H9 (cell line): Measurements from ENCODE around the gene MIER1. TPM values are rescaled to one million over a fixed set of nuclear protein-coding genes. Genes with fewer than 3 reads are reported as not detected.

Experiments
- DNase-seq: peaks from one replicate; pipeline ENCODE4 v3.0.0-alpha.2; 2017
- H2AFZ ChIP-seq: one replicate; pipeline ENCODE4 v1.6.1; 2013; ENCODE audit warnings: mild to moderate bottlenecking, low read length, control low read depth, moderate library complexity
- H2AK5ac ChIP-seq: 2 replicates; pipeline ENCODE4 v1.6.1; 2013; ENCODE audit warnings: low read length, control low read depth, mixed read lengths; ENCODE audit not compliant: insufficient read length
- H2BK120ac ChIP-seq: one replicate; pipeline ENCODE4 v1.6.1; 2013; ENCODE audit warnings: low read depth, mild to moderate bottlenecking, low read length, control low read depth, inconsistent platforms; ENCODE audit not compliant: poor library complexity, severe bottlenecking
- H2BK12ac ChIP-seq: 2 replicates; pipeline ENCODE4 v1.6.1; 2013; ENCODE audit warnings: low read length, control low read depth, mixed read lengths, low read depth; ENCODE audit not compliant: insufficient read length
- H2BK15ac ChIP-seq: 2 replicates; pipeline ENCODE4 v1.6.1; 2013; ENCODE audit warnings: low read depth, low read length, control low read depth
- H2BK20ac ChIP-seq: one replicate; pipeline ENCODE4 v1.6.1; 2013; ENCODE audit warnings: low read depth, mild to moderate bottlenecking, low read length, control low read depth, inconsistent platforms; ENCODE audit not compliant: poor library complexity, severe bottlenecking
- H2BK5ac ChIP-seq: 2 replicates; pipeline ENCODE4 v1.6.1; 2013; ENCODE audit warnings: low read length, control low read depth, mixed read lengths; ENCODE audit not compliant: insufficient read length
- H3K14ac ChIP-seq: 2 replicates; pipeline ENCODE4 v1.6.1; 2013; ENCODE audit warnings: low read length, control low read depth; ENCODE audit not compliant: insufficient read depth
- H3K18ac ChIP-seq: 2 replicates; pipeline ENCODE4 v1.6.1; 2013; ENCODE audit warnings: low read depth, mild to moderate bottlenecking, mixed read lengths, low read length, control low read depth; ENCODE audit not compliant: insufficient read length
- H3K23ac ChIP-seq: 2 replicates; pipeline ENCODE4 v1.6.1; 2013; ENCODE audit warnings: low read length, control low read depth, mixed read lengths, low read depth; ENCODE audit not compliant: insufficient read length
- H3K23me2 ChIP-seq: 2 replicates; pipeline ENCODE4 v1.6.1; 2013; ENCODE audit warnings: low read depth, mild to moderate bottlenecking, mixed read lengths, low read length, control low read depth; ENCODE audit not compliant: insufficient read length, poor library complexity, severe bottlenecking
- H3K27ac ChIP-seq: 2 replicates; pipeline ENCODE4 v1.5.1; 2013; ENCODE audit warnings: low read length, control low read depth, mixed read lengths, low read depth; ENCODE audit not compliant: insufficient read length
- H3K27me3 ChIP-seq: 2 replicates; pipeline ENCODE4 v1.6.1; 2013; ENCODE audit warnings: low read length, control low read depth, inconsistent platforms; ENCODE audit not compliant: insufficient read depth
- H3K4ac ChIP-seq: 2 replicates; pipeline ENCODE4 v1.6.1; 2013; ENCODE audit warnings: low read depth, mild to moderate bottlenecking, control low read depth, inconsistent platforms, low read length, moderate library complexity
- H3K4me1 ChIP-seq: 2 replicates; pipeline ENCODE4 v1.6.1; 2013; ENCODE audit warnings: low read length, control low read depth, inconsistent platforms; ENCODE audit not compliant: insufficient read depth
- H3K4me2 ChIP-seq: 2 replicates; pipeline ENCODE4 v1.6.1; 2013; ENCODE audit warnings: low read length, control low read depth, mixed read lengths; ENCODE audit not compliant: insufficient read length, insufficient read depth
- H3K56ac ChIP-seq: 2 replicates; pipeline ENCODE4 v1.6.1; 2013; ENCODE audit warnings: low read depth, mild to moderate bottlenecking, mixed read lengths, low read length, control low read depth; ENCODE audit not compliant: insufficient read length
- H3K79me1 ChIP-seq: 2 replicates; pipeline ENCODE4 v1.6.1; 2013; ENCODE audit warnings: low read depth, mild to moderate bottlenecking, moderate library complexity, low read length, control low read depth, inconsistent platforms; ENCODE audit not compliant: insufficient read depth, poor library complexity, severe bottlenecking
- H3K79me2 ChIP-seq: 2 replicates; pipeline ENCODE4 v1.6.1; 2013; ENCODE audit warnings: low read length, control low read depth, inconsistent platforms; ENCODE audit not compliant: insufficient read depth
- H3K9ac ChIP-seq: 2 replicates; pipeline ENCODE4 v1.6.1; 2013; ENCODE audit warnings: low read length, control low read depth, mixed read lengths; ENCODE audit not compliant: insufficient read length; ENCODE audit errors: extremely low read depth
- H3K9me3 ChIP-seq: one replicate; pipeline ENCODE4 v1.6.1; 2013; ENCODE audit warnings: low read depth, low read length, inconsistent platforms; ENCODE audit not compliant: control insufficient read depth
- H3T11ph ChIP-seq: one replicate; pipeline ENCODE4 v1.6.1; 2013; ENCODE audit warnings: mild to moderate bottlenecking, low read length, control low read depth, inconsistent platforms
- H4K20me1 ChIP-seq: one replicate; pipeline ENCODE4 v1.6.1; 2013; ENCODE audit not compliant: control insufficient read depth, insufficient read length, insufficient read depth
- H4K5ac ChIP-seq: 2 replicates; pipeline ENCODE4 v1.6.1; 2013; ENCODE audit warnings: low read depth, mild to moderate bottlenecking, mixed read lengths, low read length, control low read depth; ENCODE audit not compliant: insufficient read length
- H4K8ac ChIP-seq: replicated peaks from 2 replicates; pipeline ENCODE4 v1.6.1; 2013; ENCODE audit warnings: low read length, control low read depth, mixed read lengths, low read depth; ENCODE audit not compliant: insufficient read length
- H4K91ac ChIP-seq: 2 replicates; pipeline ENCODE4 v1.6.1; 2013; ENCODE audit warnings: low read depth, mild to moderate bottlenecking, moderate library complexity, mixed read lengths, low read length, control low read depth; ENCODE audit not compliant: insufficient read length
- H3K27ac Mint-ChIP-seq, 3 experiments: 2 replicates in 2 of 3; 3 replicates in 1 of 3; pipeline ENCODE4 v1.8.0; 2020 to 2021; ENCODE audit warnings: mixed read lengths in 3 of 3, mild to moderate bottlenecking in 1 of 3, moderate library complexity in 1 of 3
- H3K27me3 Mint-ChIP-seq: 2 replicates; pipeline ENCODE4 v1.8.0; 2021; ENCODE audit warnings: low read depth, mild to moderate bottlenecking, moderate library complexity, mixed read lengths
- H3K36me3 Mint-ChIP-seq, 3 experiments: 2 replicates in 2 of 3; 3 replicates in 1 of 3; pipeline ENCODE4 v1.8.0; 2020 to 2021; ENCODE audit warnings: low read depth in 3 of 3, mixed read lengths in 3 of 3; ENCODE audit not compliant: insufficient read depth in 1 of 3
- H3K4me1 Mint-ChIP-seq, 2 experiments: 2 replicates each; pipeline ENCODE4 v1.8.0; 2020; ENCODE audit warnings: mixed read lengths in 2 of 2
- H3K4me3 Mint-ChIP-seq, 2 experiments: 2 replicates in 1 of 2; 3 replicates in 1 of 2; pipeline ENCODE4 v1.8.0; 2020 to 2021; ENCODE audit warnings: mild to moderate bottlenecking in 2 of 2, mixed read lengths in 2 of 2, moderate library complexity in 1 of 2
- H3K9me3 Mint-ChIP-seq, 2 experiments: 2 replicates in 1 of 2; 3 replicates in 1 of 2; pipeline ENCODE4 v1.8.0; 2020; ENCODE audit warnings: mild to moderate bottlenecking in 2 of 2, mixed read lengths in 2 of 2, moderate library complexity in 1 of 2
- WGBS: extraction: QIAGEN DNeasy Blood & Tissue Kit; methylation state at CpG from one replicate; pipeline ENCODE4 v1.1.7; 2013; ENCODE audit warnings: missing lambda C conversion rate, low lambda C conversion rate, mixed read lengths; ENCODE audit not compliant: insufficient read length; ENCODE audit errors: extremely low coverage; 5-methylcytosine and 5-hydroxymethylcytosine counted together
- total RNA-seq: library from RNA; stranded (reverse); gene quantifications from 2 replicates; pipeline ENCODE4 v1.2.1, GENCODE V29; 2021
- TF ChIP-seq, protein P1 (sequence below): fragments of 200-600 bp; sonication (generic); conservative IDR thresholded peaks from 3 replicates; pipeline ENCODE4 v1.8.0; 2021; ENCODE audit warnings: antibody characterized with exemption, mild to moderate bottlenecking

MIER1 gene
- total RNA-seq, 1 experiment from 2014 or later: 28.5 TPM

- Histone ChIP-seq H3K4me1 (no peaks in the 10 kb centered on the region), H3K4me2 (no peak overlapping the region), H4K20me1 (no peaks in the 10 kb centered on the region), H3K56ac (no peak overlapping the region), H2BK12ac (no peak overlapping the region), H3K23me2 (no peaks in the 10 kb centered on the region), H3K79me1 (no peaks in the 10 kb centered on the region), H2AFZ (no peak overlapping the region), H2BK15ac (no peak overlapping the region), H2AK5ac (no peak overlapping the region), H3K27me3 (no peaks in the 10 kb centered on the region), H4K8ac (no peak overlapping the region), H3K9me3 (no peaks in the 10 kb centered on the region), H2BK20ac (no peak overlapping the region), H4K5ac (no peak overlapping the region), H2BK5ac (no peak overlapping the region), H2BK120ac (no peak overlapping the region), H3T11ph (no peak overlapping the region), H3K79me2 (no peaks in the 10 kb centered on the region), H3K23ac (no peak overlapping the region), H3K14ac (no peak overlapping the region), H3K4ac (no peak overlapping the region), H3K9ac (no peak overlapping the region), H3K18ac (no peak overlapping the region), H4K91ac (no peak overlapping the region), H3K27ac (no peak overlapping the region)
- Mint-ChIP-seq H3K4me1 (no peaks in the 10 kb centered on the region), H3K9me3 (peaks cover 0 to 6% of the 10 kb centered on the region in 2 experiments; a peak in 4 of 5 replicates), H3K4me3 (no peak overlapping the region), H3K27ac (no peak overlapping the region), H3K27me3 (no peaks in the 10 kb centered on the region), H3K36me3 (peaks cover 0 to 18% (median 12%) of the 10 kb centered on the region in 3 experiments; a peak in 5 of 7 replicates)
- DNase-seq: no peak
- no CpG with 5 or more reads among the region's 4 CpGs for WGBS
- TF ChIP-seq, protein P1, sequence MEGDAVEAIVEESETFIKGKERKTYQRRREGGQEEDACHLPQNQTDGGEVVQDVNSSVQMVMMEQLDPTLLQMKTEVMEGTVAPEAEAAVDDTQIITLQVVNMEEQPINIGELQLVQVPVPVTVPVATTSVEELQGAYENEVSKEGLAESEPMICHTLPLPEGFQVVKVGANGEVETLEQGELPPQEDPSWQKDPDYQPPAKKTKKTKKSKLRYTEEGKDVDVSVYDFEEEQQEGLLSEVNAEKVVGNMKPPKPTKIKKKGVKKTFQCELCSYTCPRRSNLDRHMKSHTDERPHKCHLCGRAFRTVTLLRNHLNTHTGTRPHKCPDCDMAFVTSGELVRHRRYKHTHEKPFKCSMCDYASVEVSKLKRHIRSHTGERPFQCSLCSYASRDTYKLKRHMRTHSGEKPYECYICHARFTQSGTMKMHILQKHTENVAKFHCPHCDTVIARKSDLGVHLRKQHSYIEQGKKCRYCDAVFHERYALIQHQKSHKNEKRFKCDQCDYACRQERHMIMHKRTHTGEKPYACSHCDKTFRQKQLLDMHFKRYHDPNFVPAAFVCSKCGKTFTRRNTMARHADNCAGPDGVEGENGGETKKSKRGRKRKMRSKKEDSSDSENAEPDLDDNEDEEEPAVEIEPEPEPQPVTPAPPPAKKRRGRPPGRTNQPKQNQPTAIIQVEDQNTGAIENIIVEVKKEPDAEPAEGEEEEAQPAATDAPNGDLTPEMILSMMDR: no peak
Observed at GRCh38 chr1:67031859-67032247, 107.1 kb downstream of the MIER1 start.

Other genes with a start within 250 kb of the MIER1 start
- 0.83 and 0.86 TPM in 2 replicates for gene DYNLT5, start 172.5 kb upstream of the MIER1 start, total RNA-seq
- gene INSL5, start 123.7 kb upstream of the MIER1 start, total RNA-seq: not detected in 2 replicates
- 0.81 and 1.4 TPM in 2 replicates for gene DNAI4, start 134 bp upstream of the MIER1 start, total RNA-seq
- 3.8 and 4.2 TPM in 2 replicates for gene SLC35D1, start 129.2 kb downstream of the MIER1 start, total RNA-seq
- not detected in 2 replicates for gene C1orf141, start 210.0 kb downstream of the MIER1 start, total RNA-seq
- gene IL23R, start 241.5 kb downstream of the MIER1 start, total RNA-seq: not detected in 2 replicates